ENCODE measurements around the gene VAV2. TPM values are rescaled to one million over a fixed set of nuclear protein-coding genes. Genes with fewer than 3 reads are reported as not detected.
"Not testable (repeated sequence)": the region's sequence is repeated elsewhere in the genome, so short reads cannot be mapped to it uniquely, and the experiment has no call there.

The VAV2 gene
- total RNA-seq, 6 experiments from 2014 or later, result 17.6 to 24.5 (median 21.7) TPM

DNA sequence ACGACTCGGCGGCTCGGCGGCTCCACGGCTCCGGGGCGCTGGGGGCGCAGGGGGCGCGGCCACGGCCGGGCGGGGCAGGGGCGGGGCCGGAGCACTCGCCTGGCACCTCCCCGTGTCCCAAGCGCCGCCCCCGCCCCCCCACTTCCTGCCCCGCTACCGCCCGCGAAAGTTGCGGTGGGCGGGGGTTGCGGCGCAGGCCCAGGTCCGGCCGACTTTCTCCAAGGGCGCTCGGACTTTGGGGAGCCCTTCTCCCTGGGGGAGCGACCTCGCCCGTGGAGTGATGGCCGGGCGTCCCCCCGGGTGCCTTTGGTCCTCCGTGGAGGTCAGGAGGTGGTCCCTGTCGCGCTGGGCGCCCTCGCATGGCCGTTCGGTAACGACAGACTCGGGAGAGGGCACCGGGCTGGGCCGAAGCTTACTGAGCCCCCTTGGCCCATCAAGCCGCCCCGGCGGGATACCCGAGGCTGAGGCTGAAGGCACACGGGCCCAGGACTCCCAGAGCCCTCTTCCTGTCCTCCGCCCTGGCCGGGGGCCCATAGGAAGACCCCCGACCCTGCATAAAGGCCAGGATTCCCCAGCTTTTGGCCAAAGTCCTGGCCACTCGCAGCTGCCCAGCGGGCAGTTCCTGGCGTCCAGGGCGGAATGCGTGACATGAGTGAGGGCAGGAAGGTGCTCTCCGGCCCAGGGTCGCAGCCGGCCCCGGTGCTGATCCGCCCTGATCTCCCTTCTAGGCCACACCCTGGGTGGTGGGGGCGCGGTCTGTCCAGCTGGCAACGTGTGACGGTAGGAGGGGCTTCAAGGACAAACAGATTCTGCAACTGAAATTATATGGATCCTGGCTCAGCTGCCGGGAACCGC is 883 bp upstream of the VAV2 start:
- TF ChIP-seq, protein P1, sequence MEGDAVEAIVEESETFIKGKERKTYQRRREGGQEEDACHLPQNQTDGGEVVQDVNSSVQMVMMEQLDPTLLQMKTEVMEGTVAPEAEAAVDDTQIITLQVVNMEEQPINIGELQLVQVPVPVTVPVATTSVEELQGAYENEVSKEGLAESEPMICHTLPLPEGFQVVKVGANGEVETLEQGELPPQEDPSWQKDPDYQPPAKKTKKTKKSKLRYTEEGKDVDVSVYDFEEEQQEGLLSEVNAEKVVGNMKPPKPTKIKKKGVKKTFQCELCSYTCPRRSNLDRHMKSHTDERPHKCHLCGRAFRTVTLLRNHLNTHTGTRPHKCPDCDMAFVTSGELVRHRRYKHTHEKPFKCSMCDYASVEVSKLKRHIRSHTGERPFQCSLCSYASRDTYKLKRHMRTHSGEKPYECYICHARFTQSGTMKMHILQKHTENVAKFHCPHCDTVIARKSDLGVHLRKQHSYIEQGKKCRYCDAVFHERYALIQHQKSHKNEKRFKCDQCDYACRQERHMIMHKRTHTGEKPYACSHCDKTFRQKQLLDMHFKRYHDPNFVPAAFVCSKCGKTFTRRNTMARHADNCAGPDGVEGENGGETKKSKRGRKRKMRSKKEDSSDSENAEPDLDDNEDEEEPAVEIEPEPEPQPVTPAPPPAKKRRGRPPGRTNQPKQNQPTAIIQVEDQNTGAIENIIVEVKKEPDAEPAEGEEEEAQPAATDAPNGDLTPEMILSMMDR (IDR thresholded peaks at IDR 0.05), result peak; percentile 69
- Mint-ChIP-seq H3K4me1 (ENCODE audit: low read depth) (peaks cover 19% of the 10 kb centered on the region), H3K4me3 (peak overlapping the region; percentile 82), H3K36me3 (ENCODE audit: low read depth) (no peaks in the 10 kb centered on the region), H3K27me3 (ENCODE audit: insufficient read depth) (no peaks in the 10 kb centered on the region; the same call in 1 of the 2 replicates), H3K9me3 (no peaks in the 10 kb centered on the region), H3K27ac (peak overlapping the region; percentile 83)
- peak; percentile 89 for DNase-seq

DNA sequence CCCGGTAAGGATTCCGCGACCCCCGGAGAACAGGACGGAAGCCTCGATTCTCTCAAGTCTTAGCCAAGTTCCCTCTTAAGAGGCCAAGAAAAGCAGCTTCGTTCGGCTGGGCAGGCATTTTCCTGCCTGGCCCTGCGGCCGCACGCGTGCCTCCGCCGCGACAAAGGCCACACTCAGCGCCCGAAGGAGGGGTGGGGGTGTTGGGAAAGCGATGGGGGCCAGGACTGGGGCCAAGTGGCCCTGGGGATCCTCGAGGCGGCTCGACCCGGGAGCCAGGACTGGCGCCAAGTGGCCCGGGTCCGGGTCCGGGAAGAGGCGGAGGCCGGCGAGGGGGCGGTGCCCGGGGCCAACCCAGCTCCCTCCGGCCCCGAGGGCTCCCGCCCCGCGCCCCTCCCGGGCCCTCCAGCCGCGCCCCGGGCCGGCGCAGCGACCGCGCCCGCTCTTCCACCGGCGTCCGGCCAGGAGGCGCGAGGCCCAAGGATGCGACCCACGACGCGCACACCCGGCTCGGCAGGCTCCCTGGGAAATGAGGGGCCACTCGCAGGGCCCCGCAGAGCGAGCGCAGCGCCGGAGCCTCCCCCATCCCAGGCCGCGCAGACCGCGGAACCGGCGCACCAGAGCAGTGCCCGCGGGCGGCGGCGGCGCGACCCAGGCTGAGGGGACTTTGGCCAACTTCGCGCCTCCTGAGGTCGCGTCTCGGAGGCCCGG is 756 bp downstream of the VAV2 start:
- H3K36me3 Mint-ChIP-seq (ENCODE audit: low read depth), result no peaks in the 10 kb centered on the region
- no peak for DNase-seq
- no peaks in the 10 kb centered on the region for H3K9me3 Mint-ChIP-seq
- no peaks in the 10 kb centered on the region; the same call in none of the 2 replicates for H3K27me3 Mint-ChIP-seq (ENCODE audit: insufficient read depth)
- peak overlapping the region; percentile 93 for H3K27ac Mint-ChIP-seq
- peak overlapping the region; percentile 94 for H3K4me3 Mint-ChIP-seq
- peaks cover 19% of the 10 kb centered on the region for H3K4me1 Mint-ChIP-seq (ENCODE audit: low read depth)
- TF ChIP-seq, protein P1 (IDR thresholded peaks at IDR 0.05), result no peak

DNA sequence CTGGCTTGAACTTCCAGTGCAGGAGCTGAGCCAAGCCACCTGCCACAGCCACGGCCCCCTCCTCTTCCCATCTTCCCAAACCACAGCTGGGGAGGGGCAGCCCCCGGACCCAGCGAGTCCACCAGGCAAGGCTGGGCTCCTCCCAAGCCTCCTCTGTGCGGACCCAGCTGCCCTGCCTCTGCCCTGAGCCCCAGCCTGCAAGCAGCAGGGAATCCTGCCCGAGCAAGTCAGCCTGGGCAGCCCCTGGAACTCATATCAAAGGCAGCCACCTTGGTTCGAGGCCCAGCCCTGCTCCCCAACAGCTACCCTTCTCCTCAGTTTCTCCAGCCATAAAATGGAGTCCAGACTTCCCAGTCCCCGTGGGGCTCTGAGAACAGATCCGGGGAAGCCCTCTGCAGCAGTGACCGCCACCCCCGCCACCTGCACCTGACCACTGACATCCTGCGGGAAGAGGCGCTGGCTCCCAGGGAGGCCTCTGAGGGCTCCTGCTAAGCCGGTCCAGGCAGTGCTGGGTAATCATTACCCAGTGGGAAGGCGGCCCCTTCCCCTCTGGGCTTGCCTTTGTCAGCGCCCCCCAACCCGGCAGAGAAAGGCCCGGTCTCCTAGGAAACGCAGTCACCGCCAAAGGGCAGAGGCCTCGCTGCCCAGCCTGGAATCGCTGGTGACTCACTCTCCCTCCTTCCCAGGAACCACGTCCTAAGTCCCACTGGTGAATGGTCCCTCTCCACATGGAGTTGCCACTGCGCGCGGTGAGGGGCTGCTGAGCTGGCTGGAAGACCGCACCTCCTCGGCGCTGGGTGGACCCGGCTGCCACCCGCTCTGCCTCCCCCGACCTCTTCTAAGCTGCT is 1.5 kb downstream of the VAV2 start:
- peaks cover 19% of the 10 kb centered on the region for H3K4me1 Mint-ChIP-seq (ENCODE audit: low read depth)
- TF ChIP-seq, protein P1 (IDR thresholded peaks at IDR 0.05), result no peak
- DNase-seq, result peak; percentile 77
- no peaks in the 10 kb centered on the region for H3K36me3 Mint-ChIP-seq (ENCODE audit: low read depth)
- peak overlapping the region; percentile 94 for H3K4me3 Mint-ChIP-seq
- H3K27me3 Mint-ChIP-seq (ENCODE audit: insufficient read depth), result no peaks in the 10 kb centered on the region; the same call in none of the 2 replicates
- peak overlapping the region; percentile 93 for H3K27ac Mint-ChIP-seq
- H3K9me3 Mint-ChIP-seq, result no peaks in the 10 kb centered on the region

GRCh38 chr9:133989625-133990365 is 2.3 kb downstream of the VAV2 start:
- no peaks in the 10 kb centered on the region for H3K36me3 Mint-ChIP-seq (ENCODE audit: low read depth)
- H3K4me1 Mint-ChIP-seq (ENCODE audit: low read depth), result peaks cover 13% of the 10 kb centered on the region
- TF ChIP-seq, protein P1 (IDR thresholded peaks at IDR 0.05), result no peak
- no peaks in the 10 kb centered on the region; the same call in none of the 2 replicates for H3K27me3 Mint-ChIP-seq (ENCODE audit: insufficient read depth)
- no peak for DNase-seq
- no peaks in the 10 kb centered on the region for H3K9me3 Mint-ChIP-seq
- H3K27ac Mint-ChIP-seq, result peak overlapping the region; percentile 93
- peak overlapping the region; percentile 94 for H3K4me3 Mint-ChIP-seq

DNA sequence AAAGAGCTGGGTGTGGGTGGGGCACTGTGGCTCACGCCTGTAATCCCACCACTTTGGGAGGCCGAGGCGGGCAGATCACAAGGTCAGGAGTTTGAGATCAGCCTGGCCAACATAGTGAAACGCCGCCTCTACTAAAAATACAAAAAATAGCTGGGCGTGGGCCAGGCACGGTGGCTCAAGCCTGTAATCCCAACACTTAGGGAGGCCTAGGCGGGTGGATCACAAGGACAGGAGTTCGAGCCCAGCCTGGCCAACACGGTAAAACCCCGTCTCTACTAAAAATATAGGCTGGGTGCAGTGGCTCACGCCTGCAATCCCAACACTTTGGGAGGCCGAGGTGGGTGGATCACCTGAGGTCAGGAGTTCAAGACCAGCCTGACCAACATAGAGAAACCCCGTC is 3.4 kb downstream of the VAV2 start:
- not testable (repeated sequence) for H3K27me3 Mint-ChIP-seq (ENCODE audit: insufficient read depth); H3K4me3 Mint-ChIP-seq; DNase-seq; H3K4me1 Mint-ChIP-seq (ENCODE audit: low read depth); H3K27ac Mint-ChIP-seq; H3K9me3 Mint-ChIP-seq; H3K36me3 Mint-ChIP-seq (ENCODE audit: low read depth)
